Large intestine (tissue), 3 donors: ENCODE measurements around the gene MOB3C. TPM values are rescaled to one million over a fixed set of nuclear protein-coding genes. Genes with fewer than 3 reads are reported as not detected.

ENCODE experiments used
- DNase-seq, 2 donors: peaks; one replicate each; pipeline versions ENCODE4 v3.0.0 to v3.0.0-alpha.2; 2013
- H3K27ac ChIP-seq: one replicate; pipeline ENCODE4 v1.5.1; 2013; ENCODE audit warnings: low read length
- H3K27me3 ChIP-seq: 2 replicates; pipeline ENCODE4 v1.6.1; 2013; ENCODE audit warnings: low read length; ENCODE audit not compliant: control insufficient read depth, insufficient read depth
- H3K36me3 ChIP-seq: 2 replicates; pipeline ENCODE4 v1.6.1; 2013; ENCODE audit warnings: low read length; ENCODE audit not compliant: control insufficient read depth, insufficient read depth
- H3K4me1 ChIP-seq: one replicate; pipeline ENCODE4 v1.6.1; 2013; ENCODE audit warnings: low read length; ENCODE audit not compliant: control insufficient read depth, insufficient read depth
- H3K4me3 ChIP-seq: one replicate; pipeline ENCODE4 v1.5.1; 2013; ENCODE audit warnings: low read length
- H3K9me3 ChIP-seq: one replicate; pipeline ENCODE4 v1.6.1; 2013; ENCODE audit warnings: mild to moderate bottlenecking, low read depth, low read length, moderate library complexity; ENCODE audit not compliant: control insufficient read depth
- WGBS: methylation state at CpG from one replicate; pipeline ENCODE4 v1.1.5; 2013; ENCODE audit warnings: low lambda C conversion rate; ENCODE audit not compliant: insufficient coverage; 5-methylcytosine and 5-hydroxymethylcytosine counted together
- polyA plus RNA-seq: library from polyadenylated mRNA; unstranded; fragments of 120-200 nt; gene quantifications from one replicate; pipeline ENCODE4 v1.2.1, GENCODE V29; 2013

Gene MOB3C
- polyA plus RNA-seq, 1 donor = 15.6 TPM

DNA sequence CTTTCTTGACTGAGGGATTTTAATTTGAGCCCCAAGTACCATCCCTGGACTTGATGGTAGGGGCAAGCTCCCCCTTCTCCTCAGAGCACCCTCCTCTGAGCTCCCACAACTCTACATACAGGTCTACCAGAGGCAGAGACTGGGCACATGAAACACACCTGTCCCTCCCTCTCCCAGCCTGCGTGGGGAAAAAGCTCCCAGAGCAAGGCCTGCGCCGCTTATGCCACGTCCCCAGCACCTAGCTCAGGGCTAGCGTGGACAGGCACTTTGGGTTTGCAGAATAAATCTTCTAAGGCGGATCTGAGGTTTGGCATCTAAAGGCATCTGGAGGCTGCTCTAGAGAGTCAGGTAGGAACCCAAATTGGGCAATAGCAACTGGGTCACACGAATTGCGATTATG lies 57.6 kb downstream of the MOB3C start:
- DNase-seq = no peak
- Histone ChIP-seq H3K9me3 (no peaks in the 10 kb centered on the region), H3K4me1 (no peaks in the 10 kb centered on the region), H3K27ac (no peak overlapping the region), H3K4me3 (no peak overlapping the region), H3K27me3 (no peaks in the 10 kb centered on the region), H3K36me3 (peaks cover 36% of the 10 kb centered on the region)
- no CpG with 5 or more reads among the region's 8 CpGs for WGBS

DNA sequence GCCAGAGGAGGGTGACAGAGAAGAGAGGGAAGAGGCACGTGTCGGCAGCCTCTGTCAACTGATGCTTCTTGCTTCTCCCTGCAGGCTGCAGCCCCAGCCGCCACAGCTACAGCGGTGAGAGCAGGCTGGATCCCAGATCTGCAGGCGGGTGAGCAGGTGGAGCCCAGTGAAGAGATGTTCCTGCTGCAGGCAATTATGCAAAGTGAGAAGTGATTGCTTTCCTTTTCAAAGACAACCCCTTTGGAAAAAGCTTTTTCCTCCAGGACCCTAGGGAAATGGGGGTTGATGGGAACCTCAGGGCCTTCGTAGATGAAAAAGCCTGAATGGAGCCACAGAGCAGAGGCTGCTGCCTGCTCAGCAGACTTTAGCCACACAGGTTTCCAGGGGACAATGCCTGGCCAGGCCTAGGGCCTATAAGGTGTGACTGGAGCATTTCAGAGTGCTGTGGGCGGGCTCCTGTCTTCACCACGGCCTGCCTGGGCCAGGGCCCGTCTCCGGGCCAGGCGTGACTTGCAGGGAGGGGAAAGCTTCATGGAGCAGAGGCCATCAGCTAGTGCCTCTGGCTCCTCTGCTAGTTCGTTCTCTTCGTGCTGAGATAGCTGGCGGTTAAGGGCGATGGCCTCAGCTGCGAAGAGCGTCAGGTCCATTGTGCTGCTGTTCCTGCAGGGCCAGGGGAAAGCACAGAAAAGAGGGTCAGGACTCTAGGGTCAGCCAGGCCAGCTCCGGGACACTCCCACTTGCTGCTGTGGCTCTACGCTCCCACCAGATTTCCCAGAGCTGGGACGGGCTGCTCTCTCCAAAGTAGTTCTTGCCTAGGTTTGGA lies 58.3 kb downstream of the MOB3C start:
- Histone ChIP-seq H3K27me3 (no peaks in the 10 kb centered on the region), H3K36me3 (peaks cover 36% of the 10 kb centered on the region), H3K4me3 (no peak overlapping the region), H3K9me3 (no peaks in the 10 kb centered on the region), H3K27ac (no peak overlapping the region), H3K4me1 (no peaks in the 10 kb centered on the region)
- DNase-seq = no peak
- no CpG with 5 or more reads among the region's 20 CpGs for WGBS

Other genes with a start within 250 kb of the MOB3C start
- 23.1 TPM for gene FAAH, start 222.5 kb downstream of the MOB3C start, polyA plus RNA-seq
- gene DMBX1, start 127.0 kb downstream of the MOB3C start, polyA plus RNA-seq = not detected
- gene KNCN, start 65.2 kb downstream of the MOB3C start, polyA plus RNA-seq = 0.18 TPM
- 40.9 TPM for gene MKNK1, start 12.5 kb downstream of the MOB3C start, polyA plus RNA-seq
- gene ATPAF1, start 51.6 kb upstream of the MOB3C start, polyA plus RNA-seq = 48.9 TPM
- 0.09 TPM for gene TEX38, start 55.0 kb upstream of the MOB3C start, polyA plus RNA-seq
- 82.2 TPM for gene EFCAB14, start 102.3 kb upstream of the MOB3C start, polyA plus RNA-seq
- gene CYP4B1, start 182.2 kb upstream of the MOB3C start, polyA plus RNA-seq = 2.3 TPM